HG03469 (cell line): ENCODE measurements around the gene SNX20.
A peak's percentile ranks its signal among the peaks of the same experiment; 100 is the strongest.

ENCODE experiments used
- ATAC-seq: cut with Tn5 transposase; IDR thresholded peaks from one replicate; pipeline ENCODE4 v1.9.1; 2021; ENCODE audit warnings: mild to moderate bottlenecking, moderate library complexity, moderate number of reproducible peaks; ENCODE audit not compliant: unreplicated experiment

The SNX20 gene

DNA sequence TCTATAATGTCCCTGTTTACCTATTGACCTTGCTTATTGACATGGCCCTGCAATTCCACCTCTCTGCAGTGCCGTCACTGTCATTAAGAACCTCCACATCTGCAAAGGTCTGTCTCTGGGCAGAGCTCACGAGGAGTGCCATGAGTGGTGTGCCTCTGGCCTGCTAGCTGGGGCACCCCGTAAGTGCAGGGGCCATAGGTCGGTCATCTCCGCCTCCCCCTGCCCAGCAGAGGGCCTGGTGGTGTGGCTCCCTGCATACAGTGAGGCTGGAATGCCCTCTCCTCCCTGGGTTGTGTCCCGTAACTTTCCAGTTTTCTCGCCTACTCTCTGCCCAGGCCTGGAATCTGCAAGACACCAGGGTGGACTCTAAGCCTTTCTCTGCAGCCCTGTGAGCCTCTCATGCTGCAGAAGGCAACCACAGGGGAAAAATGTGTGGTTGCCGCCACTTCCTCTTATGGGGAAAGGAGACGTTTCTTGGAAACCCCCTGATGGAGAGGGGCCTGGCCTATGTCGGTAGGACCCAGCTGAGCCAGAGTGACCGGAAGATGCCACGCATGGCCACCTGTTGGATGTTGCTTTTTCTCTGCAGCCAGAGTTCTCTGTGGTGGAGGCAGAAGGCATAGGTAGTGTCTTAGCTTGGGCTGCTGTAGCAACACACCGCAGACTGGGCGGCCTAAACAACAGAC is 2.7 kb upstream of the SNX20 start:
- peak; percentile 45 for ATAC-seq

DNA sequence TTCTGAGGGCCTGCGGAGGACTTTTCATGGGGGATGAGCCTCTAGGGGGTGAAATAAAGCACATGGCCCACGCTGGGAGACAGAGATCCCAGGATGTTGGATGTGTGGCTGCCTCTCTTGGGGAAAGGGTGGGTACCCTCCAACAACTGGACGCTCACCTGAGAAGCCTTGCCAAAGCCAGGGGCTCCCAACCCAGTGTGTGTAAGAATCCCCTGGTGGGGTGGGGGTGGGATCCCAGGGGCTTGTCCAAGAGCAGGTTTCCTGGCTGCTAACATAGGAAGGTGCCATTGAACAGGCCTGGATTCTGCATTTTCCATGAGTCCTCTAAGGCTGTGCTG is 587 bp downstream of the SNX20 start:
- no peak for ATAC-seq

DNA sequence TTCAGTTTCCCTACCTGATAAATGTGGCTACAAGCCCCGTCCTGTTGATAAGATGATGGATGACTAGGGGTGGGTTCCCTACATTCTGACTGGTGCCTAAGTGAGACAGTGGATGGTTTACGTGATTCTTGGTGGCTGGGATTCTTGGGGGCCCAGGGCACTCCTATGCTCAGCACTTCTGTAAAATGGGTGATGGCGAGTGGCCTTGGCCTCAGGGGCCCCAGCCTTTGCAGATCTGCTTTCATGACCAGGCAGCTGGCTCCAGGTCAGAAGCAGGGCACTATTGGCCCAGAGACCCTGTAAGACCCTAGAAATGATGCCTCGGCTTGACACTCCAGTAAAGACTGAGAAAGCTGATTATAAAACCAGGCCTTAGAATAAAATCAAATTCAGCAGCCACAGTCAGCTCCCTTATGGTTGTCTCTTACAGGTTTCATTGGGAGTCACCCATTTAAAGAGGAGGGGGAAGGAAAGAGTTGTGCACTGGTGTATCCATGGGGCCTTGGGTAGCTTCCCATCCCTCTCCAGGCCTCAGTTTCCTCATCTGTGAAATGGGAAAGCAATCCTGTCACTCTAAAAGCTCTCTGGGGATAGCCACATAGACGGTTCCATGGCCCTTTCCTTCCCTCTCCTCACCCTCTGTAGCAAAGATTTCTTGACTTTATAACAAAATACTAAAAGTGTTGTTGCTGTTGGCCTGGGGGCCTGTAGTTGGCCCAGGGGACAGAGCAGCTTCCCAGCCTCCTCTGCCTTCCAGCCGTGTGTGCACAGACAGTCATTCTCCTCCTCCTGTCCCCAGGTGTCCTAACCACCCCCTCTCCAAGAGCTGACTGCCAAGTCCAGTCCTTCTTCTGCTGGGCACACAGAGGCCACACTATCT is 1.2 kb downstream of the SNX20 start:
- ATAC-seq, result no peak

DNA sequence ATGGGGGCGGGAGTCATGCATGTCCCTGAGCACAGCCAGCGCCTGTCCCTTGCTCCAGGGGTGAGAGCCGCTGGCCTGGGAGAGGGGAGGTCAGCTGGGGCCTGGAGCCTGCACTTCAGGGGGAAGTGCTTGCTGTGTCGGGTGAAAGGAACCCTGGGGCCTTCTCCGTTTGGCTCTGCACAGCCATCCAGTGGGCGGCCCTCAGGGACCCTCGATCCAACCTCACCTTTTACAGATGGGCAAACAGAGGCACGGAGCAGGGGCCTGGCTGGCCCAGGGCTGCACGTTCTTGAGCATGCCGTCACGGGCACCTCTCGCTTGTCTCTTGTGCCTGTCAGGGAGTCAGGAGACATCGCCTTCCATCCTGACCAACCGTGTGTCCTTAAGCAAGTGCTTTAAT is 1.8 kb downstream of the SNX20 start:
- no peak for ATAC-seq

DNA sequence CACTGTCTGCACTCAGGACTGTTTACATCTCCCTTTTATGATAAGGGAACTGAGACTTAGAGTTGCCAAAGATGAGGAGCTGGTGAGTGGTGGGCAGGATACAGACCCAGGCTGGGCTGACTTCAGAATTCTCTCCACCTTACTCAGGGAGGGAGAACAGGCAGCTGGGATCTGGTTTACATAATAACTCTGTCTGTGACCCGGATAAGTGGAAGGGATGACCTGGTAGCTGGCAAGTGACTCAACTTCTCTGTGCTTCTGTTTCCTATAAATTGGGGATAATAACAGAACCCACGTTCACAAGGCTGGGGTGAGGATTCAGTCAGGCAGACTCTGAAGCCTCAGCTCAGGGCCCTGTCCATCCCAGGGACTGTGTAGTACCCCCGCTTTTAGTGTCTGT is 2.6 kb downstream of the SNX20 start:
- ATAC-seq, result no peak

DNA sequence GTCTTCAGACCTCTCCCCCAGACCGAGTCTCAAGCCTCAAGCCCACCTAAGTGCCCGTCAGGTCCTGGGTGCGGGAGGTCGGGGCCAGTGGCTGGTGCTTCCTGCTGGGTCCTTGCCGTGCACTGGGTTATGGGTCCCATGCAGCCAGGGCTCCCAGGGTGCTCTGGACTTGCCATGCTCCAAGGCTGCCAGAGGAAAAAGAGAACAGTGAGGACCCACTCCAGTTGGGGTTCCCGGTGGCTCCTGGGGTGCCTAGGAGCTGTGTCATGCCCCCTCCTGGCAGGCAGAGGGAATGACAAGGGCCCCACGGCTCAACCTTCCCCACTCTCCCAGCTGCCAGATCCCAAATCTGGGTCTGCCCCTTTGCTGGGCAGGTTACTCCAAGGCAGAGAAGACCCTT is 3.8 kb downstream of the SNX20 start:
- no peak for ATAC-seq

DNA sequence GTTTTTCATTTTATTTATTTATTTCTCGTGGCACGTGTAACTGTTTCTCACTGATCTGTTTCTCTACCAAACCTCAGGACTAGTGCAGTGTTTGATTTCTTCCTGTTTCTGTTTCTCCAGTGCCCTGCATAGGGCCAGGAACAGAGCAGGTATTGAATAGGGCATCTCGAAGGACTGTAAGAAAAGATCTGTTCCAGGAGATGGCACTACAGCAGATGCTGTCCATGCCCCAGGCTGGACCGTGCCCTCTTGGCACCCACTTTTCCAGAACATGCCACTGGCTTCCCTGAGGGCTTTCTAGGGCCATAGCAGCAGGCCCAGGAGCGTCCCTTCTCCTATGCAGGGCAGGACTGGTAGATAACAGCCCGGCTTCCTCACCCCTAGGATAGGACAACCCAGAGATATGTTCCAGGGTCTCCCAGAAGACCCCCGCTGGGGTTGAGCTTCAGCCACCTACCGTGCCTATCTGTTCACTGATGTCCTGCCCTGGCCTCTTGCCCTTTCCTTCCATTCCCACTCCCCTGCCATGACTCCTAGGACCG is 4.4 kb downstream of the SNX20 start:
- ATAC-seq, result no peak

DNA sequence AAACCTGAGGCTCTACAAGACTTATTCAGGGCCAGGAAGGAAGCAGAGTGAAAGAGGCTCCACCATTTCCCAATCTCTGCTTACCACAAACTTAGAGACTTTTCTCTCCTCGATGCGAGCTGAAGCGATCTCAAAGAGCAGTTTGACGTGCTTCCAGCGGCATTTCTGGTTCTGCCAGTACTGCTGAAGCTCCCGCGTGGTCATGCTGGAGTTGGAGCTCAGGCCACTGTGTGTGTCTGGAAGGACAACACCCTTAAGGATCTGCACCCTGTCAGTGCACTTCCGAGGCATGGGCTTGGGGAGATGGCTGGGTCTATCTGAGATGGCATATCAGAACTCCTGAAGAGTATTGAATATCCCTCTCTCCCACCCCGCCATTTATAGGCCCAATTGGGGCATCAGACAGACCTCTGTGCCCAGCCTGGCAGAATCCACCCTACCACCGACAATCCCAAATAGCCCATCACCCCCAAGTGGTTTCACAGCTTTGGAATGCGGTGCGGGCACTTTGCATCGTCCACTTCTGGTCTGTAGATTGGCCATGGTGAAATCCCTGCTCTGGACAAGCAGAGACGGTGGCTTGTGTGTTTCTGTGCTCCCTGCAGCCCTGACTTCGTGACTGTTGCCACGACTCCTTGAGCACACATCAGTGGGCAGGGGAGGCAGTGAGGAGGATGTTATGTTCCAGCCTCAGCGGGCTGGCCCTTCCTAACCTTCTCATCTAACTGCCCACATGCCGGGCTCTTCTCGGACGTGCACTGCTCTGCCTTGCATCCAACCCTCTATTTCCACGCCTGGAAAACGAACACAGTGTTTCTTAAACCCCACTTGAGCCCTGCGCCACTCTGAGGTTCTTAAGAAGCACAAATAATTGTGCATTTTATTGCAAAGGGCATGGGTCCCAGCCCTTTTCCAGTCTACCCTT is 5.2 kb downstream of the SNX20 start:
- no peak for ATAC-seq

DNA sequence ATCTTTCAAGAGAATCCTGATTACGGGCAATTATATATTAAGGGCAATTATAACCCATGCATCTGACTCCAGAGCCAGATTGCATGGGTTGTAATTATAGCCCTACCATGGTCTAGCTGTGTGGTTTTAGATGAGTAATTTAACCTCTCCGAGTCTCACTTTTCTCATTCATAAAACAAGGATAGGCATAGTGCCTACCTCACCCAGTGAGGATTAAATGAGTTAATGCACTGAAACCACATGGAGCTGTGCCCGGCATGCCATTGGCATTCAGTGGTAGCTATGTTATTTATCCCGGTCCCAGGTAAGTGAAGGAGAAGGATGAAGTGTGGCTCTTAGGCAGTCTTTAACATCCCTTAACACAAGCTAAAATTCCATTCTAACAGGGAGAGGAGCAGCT is 6.3 kb downstream of the SNX20 start:
- no peak for ATAC-seq

DNA sequence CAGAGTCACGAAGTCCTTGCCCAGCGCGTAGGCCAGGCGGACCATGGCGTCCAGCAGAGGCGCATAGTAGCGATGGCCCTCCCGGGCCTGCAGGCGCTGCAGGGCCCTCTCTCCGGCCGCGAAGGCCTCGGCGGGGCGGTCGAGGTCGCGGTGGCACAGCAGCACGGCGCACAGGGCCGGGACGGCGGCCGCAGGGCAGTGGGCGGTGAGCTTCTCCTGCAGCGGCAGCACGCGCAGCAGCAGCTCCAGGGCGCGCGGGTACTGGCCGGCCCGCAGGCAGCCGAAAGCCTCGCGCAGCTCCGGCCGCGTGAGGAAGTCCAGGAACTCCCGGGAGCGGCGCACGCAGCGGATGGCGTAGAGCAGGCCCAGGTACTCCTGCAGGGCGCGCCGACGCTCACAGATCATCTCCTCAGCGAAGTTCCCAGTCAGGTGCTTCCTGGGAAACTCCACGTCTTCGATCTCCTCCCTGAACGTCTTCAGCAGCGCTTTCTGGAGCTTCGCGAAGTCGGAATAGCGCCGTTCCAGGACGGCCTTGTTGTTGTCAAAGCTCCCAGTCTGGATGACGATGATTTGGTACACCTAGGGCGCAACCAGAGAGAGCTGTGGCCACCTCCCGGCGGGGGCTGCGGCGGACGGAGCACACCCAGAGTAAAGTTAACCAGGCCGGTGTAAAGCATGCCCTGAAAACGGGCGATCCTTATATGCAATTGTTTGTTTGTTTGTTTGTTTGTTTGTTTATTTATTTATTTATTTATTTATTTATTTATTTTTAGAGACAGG is 7.4 kb downstream of the SNX20 start:
- no peak for ATAC-seq

DNA sequence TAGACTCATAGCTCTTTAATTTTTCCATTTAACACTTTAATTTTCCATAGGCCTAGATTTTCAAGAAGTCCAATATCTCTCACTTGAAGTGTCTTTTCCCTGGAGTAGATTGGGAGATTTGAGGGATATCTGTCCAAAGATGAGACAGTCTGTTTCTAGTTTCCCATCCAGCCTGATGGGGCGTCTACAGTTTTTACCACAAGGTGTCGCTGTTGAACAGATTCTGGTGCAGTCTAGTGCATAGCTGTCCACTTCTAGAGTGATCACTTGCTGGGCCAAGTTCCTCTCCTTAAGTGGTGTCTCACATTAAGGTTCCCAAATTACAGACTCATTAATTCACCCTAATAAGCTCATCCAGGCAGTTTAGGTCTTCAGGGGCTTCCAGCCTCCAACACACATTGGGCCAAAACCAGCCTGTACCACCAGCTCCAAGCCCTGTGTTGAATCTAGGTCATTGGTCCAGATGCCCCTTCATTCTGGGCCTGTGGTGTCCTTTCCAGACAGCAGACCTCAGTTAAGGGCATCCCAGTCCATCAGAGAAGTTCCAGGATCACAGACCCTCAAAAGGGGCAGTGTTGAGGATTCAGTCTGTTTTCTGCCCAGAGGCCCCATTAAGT is 9.4 kb downstream of the SNX20 start:
- ATAC-seq, result no peak

DNA sequence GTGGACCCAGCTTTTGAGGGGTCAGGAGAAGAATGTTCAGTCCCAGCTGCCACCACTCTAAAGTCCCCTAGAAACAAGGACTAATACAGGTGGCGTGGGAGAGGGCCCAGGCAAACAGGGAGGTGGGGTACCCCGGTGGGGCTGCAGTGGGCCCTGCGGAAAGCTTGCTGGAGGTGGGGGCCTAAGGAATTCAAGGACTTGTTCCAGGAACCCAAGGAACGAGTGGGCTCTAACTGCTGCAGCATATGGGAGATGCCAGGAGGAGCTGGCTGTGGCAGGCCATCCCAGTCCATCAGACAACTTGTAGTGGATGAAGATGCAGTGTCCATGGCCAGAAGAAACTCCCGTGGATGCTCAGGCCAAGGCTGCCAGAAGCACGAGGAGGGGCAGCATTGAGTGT is 10.6 kb downstream of the SNX20 start:
- no peak for ATAC-seq

DNA sequence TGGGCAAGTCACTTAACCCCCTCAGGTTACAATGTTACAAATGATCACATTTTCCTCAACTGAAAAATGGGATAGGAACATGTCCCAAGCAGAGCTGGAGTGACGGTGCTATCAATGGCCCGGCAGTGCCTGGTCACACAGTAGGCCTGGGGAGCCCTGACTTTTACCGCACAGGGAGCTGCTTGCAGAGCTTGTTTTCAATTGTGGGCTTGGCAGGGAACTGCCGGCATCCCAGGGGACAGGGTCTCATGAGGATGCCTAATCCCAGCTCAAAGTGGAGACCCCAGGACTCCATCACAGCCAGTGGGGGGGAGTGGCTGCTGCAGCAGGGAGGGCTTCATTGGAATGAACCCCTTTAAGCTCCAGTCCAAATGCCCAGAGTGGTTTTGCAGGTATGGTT is 11.4 kb downstream of the SNX20 start:
- no peak for ATAC-seq

DNA sequence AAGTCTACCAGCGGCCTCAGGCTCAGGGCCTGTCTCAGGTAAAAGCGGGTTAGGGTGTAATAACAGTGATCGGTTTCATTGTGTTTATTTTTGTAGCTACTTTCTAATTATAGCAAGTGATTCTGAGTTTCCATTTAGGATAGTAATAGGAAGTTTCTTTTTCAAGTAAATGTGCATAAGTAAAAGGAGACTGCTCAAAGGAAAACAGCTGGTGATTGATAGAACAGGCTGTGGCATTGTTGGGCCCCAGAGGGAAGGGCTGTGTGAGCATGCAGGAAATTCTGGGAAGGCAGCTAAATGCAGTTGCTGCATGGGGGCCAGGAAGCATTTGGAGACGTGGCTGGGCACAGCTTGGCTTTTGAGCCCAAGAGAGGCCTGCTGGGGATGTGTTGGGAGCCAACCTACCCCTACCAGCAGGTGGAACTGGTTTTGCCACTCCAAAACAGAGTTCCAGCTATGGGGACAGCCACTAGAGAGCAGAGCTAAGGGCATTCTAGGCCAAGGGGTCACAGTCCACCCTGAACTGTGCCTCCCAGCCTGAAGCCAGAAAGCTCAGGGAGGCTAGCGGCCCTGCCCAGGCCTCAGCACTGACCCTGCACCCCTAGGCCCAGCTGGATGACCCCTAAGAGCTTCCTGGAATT is 12.6 kb downstream of the SNX20 start:
- no peak for ATAC-seq

DNA sequence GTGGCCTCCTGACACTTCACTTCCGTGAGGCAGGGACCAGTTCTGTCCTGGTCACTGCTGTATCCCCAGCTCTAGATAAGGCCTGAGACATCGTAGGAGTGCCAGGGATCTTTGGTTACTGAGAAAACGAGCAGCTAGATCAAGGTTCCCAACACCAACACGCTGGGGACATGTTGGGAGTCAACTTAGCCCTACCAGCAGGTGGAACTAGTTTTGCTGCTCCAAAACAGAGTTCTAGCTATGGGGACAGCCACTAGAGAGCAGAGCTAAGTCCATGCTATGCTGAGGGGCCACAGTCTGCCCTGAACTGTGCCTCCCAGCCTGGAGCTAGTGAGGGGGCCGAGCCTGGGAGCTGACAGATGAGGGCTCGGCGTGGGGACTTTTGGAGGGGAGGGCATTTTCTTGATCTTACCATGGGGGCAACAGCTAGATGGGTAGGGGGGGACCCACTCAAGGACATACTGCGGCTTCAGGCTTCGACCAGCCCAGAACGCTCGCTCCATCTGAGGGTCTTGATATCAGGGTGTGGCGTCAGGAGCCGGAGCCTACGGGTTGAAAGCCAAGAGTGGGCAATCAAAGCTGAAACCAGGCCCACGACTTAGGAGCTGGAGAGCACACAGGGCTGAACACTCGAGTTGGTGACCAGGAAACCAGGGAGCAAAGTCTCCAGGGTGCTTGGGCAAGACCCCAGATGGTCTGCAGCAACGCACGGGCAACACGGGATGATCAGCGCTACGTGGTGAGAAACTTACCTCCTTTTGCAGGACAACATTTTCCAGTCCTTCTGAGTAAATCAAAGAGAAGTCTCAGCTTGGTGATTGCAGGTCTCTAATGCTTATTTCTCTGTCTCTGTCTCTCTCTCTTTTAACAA is 13.4 kb downstream of the SNX20 start:
- no peak for ATAC-seq

DNA sequence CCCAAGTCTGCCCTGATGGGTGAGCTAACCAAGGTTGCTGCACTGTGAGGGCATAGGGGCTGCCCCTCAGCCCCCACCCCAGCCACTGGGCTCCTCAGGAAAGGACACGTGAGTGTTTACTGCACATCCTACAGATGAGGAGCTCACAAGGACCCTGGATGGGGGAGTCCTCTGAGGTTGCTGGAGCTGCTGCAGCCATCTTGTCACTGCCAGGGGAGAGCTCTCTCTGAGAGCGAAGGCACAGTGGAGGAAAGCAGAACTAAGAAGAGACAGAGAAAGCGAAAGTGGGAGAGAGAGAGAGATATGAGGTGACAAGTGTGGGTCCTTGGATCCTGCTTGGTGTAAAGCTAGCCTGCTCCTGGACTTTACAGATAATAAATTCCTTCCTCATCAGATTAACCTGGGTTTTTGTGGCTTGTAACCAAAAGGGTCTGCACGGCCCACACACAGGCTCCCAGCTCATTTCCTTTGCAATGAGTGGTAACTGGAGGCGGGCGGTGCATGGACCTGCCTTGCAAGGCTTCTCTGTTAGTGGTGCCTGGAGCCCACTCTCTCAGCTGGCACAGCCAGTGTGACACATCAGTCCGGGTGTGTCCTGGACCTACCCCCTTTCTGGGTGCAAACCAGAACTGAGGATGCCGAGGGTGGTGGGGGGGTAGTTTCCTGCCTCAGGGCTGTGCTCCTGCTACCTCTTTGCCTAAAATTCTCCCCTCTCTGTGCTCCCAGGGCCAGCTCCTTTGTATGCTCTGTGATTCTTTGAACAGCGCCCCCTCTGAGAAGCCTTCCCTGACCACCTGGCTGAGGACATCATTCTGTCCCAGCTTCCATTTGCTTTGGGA is 14.2 kb downstream of the SNX20 start:
- peak; percentile 71 for ATAC-seq

DNA sequence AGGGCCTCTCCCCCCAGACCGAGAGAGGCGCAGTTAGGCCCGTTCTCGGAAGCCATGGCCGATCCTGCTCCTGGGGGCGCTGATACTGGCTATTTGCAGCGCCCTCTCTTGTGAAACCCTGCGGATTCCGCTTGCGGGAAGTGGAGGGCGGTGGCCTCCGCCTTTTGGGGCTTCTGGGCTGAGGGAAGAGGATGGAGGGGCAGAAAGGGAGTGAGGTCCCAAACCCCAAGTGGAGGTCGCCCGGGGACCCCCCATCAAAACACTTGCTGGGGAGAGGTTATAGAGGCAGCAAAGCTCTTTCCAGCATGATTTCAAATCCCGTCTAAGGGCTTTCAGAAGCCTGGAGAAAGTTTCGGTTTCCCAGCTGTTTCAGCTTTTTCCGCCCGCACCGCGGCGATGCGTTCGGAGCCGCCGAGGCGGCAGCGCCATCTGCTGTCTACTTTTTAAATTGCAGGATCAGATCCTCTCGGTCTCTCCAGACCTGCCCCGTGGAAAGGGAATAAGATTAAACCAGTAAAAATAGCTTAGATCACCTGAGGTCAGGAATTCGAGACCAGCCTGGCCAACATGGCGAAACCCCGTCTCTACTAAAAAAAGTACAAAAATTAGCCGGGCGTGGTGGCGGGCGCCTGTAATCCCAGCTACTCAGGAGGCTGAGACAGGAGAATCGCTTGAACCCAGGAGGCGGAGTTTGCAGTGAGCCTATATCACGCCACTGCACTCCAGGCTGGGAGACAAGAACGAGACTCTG is 15.8 kb downstream of the SNX20 start:
- ATAC-seq, result no peak
